H7 (cell line): Measurements from ENCODE around the gene RANGAP1. TPM values are rescaled to one million over a fixed set of nuclear protein-coding genes. Genes with fewer than 3 reads are reported as not detected.
A peak's percentile ranks its signal among the peaks of the same experiment; 100 is the strongest.

Experiments
- DNase-seq: peaks from one replicate; pipeline ENCODE4 v3.0.0; 2012
- H3K27me3 ChIP-seq: 2 replicates; pipeline ENCODE4 v1.6.0; 2011; ENCODE audit warnings: mild to moderate bottlenecking, low read length; ENCODE audit not compliant: control insufficient read depth, insufficient read depth
- H3K36me3 ChIP-seq: replicated peaks from 2 replicates; pipeline ENCODE4 v1.5.1; 2011; ENCODE audit warnings: low read length; ENCODE audit not compliant: control insufficient read depth, insufficient read depth
- H3K4me3 ChIP-seq: 2 replicates; pipeline ENCODE4 v1.5.1; 2011; ENCODE audit warnings: low read depth, mild to moderate bottlenecking, control low read depth, low read length, moderate library complexity; ENCODE audit not compliant: insufficient read depth
- total RNA-seq: library from RNA; depleted of rRNA; stranded (reverse); fragments of >200 nt; shearing (Covaris generic); gene quantifications from 2 replicates; pipeline ENCODE4 v1.2.3, GENCODE V29; 2014; rRNA removed

Gene RANGAP1
- total RNA-seq: 115 and 133 TPM in 2 replicates

GRCh38 chr22:41285820-41286638 lies at the start of gene RANGAP1:
RANGAP1 (minus strand) TSS chr22:41286187; CDS start chr22:41281044, 5,143 bp downstream.
- peak; percentile 98 for DNase-seq
- no peaks in the 10 kb centered on the region for H3K27me3 ChIP-seq
- peaks cover 20% of the 10 kb centered on the region for H3K36me3 ChIP-seq
- peak within 1 kb of the TSS; percentile 92 for H3K4me3 ChIP-seq

- no peak overlapping the region for H3K4me3 ChIP-seq
- H3K36me3 ChIP-seq: peaks cover 21% of the 10 kb centered on the region
- no peak for DNase-seq
- no peaks in the 10 kb centered on the region for H3K27me3 ChIP-seq
These were observed 49.1 kb upstream of the RANGAP1 start for GRCh38 chr22:41334951-41335635.

- DNase-seq: no peak
- Histone ChIP-seq H3K4me3 (no peak overlapping the region), H3K27me3 (no peaks in the 10 kb centered on the region), H3K36me3 (peaks cover 21% of the 10 kb centered on the region)
These were observed 48.2 kb upstream of the RANGAP1 start for GRCh38 chr22:41334215-41334614.

GRCh38 chr22:41333806-41334205 lies 47.8 kb upstream of the RANGAP1 start:
- no peaks in the 10 kb centered on the region for H3K27me3 ChIP-seq
- no peak for DNase-seq
- peaks cover 21% of the 10 kb centered on the region for H3K36me3 ChIP-seq
- H3K4me3 ChIP-seq: no peak overlapping the region

GRCh38 chr22:41332217-41332939 lies 46.4 kb upstream of the RANGAP1 start:
- peaks cover 30% of the 10 kb centered on the region for H3K36me3 ChIP-seq

GRCh38 chr22:41330169-41330568 lies 44.2 kb upstream of the RANGAP1 start:
- Histone ChIP-seq H3K27me3 (no peaks in the 10 kb centered on the region), H3K4me3 (no peak overlapping the region), H3K36me3 (peaks cover 40% of the 10 kb centered on the region)
- DNase-seq: no peak

More at GRCh38 chr22:41332217-41332939, 46.4 kb upstream of the RANGAP1 start:
- Histone ChIP-seq H3K4me3 (no peak overlapping the region), H3K27me3 (no peaks in the 10 kb centered on the region)
- DNase-seq: no peak

GRCh38 chr22:41327124-41327523 lies 41.1 kb upstream of the RANGAP1 start:
- Histone ChIP-seq H3K36me3 (peaks cover 36% of the 10 kb centered on the region), H3K27me3 (no peaks in the 10 kb centered on the region), H3K4me3 (no peak overlapping the region)
- no peak for DNase-seq

GRCh38 chr22:41324821-41325528 lies 39.0 kb upstream of the RANGAP1 start:
- Histone ChIP-seq H3K36me3 (peaks cover 28% of the 10 kb centered on the region), H3K27me3 (no peaks in the 10 kb centered on the region), H3K4me3 (no peak overlapping the region)
- no peak for DNase-seq

- peaks cover 9% of the 10 kb centered on the region for H3K36me3 ChIP-seq
- no peak overlapping the region for H3K4me3 ChIP-seq
- H3K27me3 ChIP-seq: no peaks in the 10 kb centered on the region
- DNase-seq: no peak
These were observed 34.6 kb upstream of the RANGAP1 start for GRCh38 chr22:41320416-41321240.

- DNase-seq: no peak
- H3K4me3 ChIP-seq: no peak overlapping the region
- no peaks in the 10 kb centered on the region for H3K27me3 ChIP-seq
- peaks cover 2% of the 10 kb centered on the region for H3K36me3 ChIP-seq
These were observed 29.6 kb upstream of the RANGAP1 start for GRCh38 chr22:41315586-41315985.

- no peak for DNase-seq
- no peak overlapping the region for H3K4me3 ChIP-seq
- H3K36me3 ChIP-seq: peaks cover 2% of the 10 kb centered on the region
- H3K27me3 ChIP-seq: no peaks in the 10 kb centered on the region
These were observed 28.8 kb upstream of the RANGAP1 start for GRCh38 chr22:41314821-41315220.

- Histone ChIP-seq H3K4me3 (no peak overlapping the region), H3K36me3 (peaks cover 3% of the 10 kb centered on the region), H3K27me3 (no peaks in the 10 kb centered on the region)
- DNase-seq: no peak
These were observed 25.5 kb upstream of the RANGAP1 start for GRCh38 chr22:41311487-41311886.

- Histone ChIP-seq H3K4me3 (no peak overlapping the region), H3K36me3 (peaks cover 1% of the 10 kb centered on the region; the same call in 1 of the 2 replicates), H3K27me3 (no peaks in the 10 kb centered on the region)
- DNase-seq: no peak
These were observed 24.3 kb upstream of the RANGAP1 start for GRCh38 chr22:41310336-41310735.
